GM12872 (cell line): Measurements from ENCODE around the gene STXBP6.

Source experiments
- TF ChIP-seq, protein P1 (sequence below): IDR thresholded peaks from 3 replicates; pipeline ENCODE4 v1.5.1; 2011; ENCODE audit warnings: low read depth, mild to moderate bottlenecking, low read length, moderate library complexity; ENCODE audit not compliant: insufficient read depth

Gene STXBP6

DNA sequence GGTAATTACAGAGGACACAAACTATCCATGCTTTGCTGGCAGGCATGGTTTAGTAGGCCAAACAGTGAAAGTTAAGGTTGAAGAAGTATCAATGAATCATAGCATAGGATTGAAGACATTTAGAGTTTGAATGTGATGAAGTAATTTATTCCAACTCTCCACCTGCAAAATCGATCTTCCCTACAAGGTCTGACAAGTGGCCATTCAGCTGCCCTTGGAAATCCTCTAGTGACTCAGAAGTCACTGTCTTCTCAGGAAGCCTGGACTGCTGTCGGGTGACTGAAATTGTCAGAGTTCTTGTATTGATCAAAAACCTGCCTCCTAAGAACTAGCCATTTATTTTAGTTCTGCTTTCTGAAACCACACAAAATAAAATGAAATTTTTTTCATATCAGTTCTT is 17.7 kb upstream of the STXBP6 start:
- TF ChIP-seq, protein P1, sequence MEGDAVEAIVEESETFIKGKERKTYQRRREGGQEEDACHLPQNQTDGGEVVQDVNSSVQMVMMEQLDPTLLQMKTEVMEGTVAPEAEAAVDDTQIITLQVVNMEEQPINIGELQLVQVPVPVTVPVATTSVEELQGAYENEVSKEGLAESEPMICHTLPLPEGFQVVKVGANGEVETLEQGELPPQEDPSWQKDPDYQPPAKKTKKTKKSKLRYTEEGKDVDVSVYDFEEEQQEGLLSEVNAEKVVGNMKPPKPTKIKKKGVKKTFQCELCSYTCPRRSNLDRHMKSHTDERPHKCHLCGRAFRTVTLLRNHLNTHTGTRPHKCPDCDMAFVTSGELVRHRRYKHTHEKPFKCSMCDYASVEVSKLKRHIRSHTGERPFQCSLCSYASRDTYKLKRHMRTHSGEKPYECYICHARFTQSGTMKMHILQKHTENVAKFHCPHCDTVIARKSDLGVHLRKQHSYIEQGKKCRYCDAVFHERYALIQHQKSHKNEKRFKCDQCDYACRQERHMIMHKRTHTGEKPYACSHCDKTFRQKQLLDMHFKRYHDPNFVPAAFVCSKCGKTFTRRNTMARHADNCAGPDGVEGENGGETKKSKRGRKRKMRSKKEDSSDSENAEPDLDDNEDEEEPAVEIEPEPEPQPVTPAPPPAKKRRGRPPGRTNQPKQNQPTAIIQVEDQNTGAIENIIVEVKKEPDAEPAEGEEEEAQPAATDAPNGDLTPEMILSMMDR = no peak

GRCh38 chr14:25062022-25062321 is 12.0 kb upstream of the STXBP6 start:
- TF ChIP-seq, protein P1 = no peak

- TF ChIP-seq, protein P1 = no peak
Observed at GRCh38 chr14:25056688-25057078, 6.7 kb upstream of the STXBP6 start.

DNA sequence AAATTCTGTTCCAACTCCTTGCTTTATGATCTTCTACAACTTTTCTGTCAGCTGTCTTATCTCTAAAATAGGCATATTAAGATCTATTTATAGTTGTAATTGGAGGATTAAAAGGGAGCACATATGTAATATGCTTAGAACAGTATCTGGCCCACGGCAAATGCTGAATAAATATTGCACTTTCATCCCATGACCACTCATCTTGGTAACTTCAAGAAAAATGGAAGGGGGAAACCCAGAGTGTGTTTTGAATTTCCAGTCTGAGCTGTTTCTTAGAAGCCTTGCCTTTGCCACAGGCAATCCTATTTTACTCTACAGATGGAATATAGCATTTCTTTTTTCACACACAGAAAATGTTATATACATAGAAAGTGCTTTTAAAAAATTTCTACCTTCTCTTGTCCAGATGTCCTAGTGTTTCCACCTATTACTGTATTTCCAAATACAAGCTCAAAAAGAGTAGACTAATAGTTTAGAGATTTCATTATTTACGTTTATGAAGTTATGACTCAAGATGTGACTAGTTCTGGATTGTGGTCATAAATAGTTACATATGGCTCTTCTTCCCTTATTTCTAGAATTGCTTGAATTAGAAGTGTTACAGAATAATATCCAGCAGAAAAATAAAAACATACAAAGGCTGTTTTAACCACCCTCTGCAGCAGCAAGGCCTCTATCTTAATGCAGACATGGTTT is 6.2 kb upstream of the STXBP6 start:
- TF ChIP-seq, protein P1 = no peak

GRCh38 chr14:25055005-25055404 is 5.1 kb upstream of the STXBP6 start:
- TF ChIP-seq, protein P1 = no peak

- TF ChIP-seq, protein P1 = no peak
Observed at GRCh38 chr14:25053585-25053984, 3.6 kb upstream of the STXBP6 start.

DNA sequence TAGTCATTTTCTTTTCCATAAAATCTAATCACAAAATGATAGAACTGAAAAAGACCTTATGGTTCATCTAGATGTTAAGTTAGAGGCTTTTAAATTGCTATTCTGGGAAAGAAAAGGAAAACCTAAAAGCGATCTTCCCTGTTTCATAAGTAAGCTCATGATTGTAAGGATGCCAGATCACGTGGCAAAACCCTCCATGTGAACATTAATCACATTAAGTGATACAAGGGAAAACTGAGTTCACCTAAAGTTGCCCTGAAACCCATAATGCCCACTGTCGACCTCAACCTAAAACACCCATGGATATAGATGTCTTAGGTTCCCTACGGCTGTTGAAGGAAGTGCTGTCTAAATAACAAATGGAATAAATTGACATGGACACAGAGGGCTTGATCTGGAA is 3.0 kb upstream of the STXBP6 start:
- TF ChIP-seq, protein P1 = no peak
